ENCODE data around the gene KMT2E.

KMT2E gene

GRCh38 chr7:105131890-105132289 is 117.9 kb downstream of the KMT2E start:
- DNase-seq = no peak

GRCh38 chr7:105132335-105132734 is 118.3 kb downstream of the KMT2E start:
- DNase-seq = no peak

- DNase-seq = no peak
These were observed 118.8 kb downstream of the KMT2E start for GRCh38 chr7:105132835-105133234.

DNA sequence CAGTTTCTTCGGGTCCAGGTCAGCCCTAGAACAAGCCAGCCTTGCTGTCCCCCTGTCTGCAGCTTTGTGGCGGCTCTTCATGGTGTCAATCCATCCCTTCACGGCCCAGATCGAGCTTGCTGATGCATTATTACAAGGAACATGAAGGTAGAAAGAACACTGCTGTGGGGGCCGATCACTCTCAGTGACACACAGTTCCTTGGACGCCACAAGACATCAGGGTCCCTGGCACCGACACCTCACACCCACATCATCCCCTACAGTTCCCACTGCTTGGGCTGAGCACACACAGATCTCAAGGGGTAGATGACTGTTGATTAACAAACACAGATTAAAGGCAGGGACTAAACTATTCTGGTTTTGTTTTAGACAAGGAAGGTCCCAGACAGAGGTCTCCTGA is 119.4 kb downstream of the KMT2E start:
- DNase-seq = no peak

DNA sequence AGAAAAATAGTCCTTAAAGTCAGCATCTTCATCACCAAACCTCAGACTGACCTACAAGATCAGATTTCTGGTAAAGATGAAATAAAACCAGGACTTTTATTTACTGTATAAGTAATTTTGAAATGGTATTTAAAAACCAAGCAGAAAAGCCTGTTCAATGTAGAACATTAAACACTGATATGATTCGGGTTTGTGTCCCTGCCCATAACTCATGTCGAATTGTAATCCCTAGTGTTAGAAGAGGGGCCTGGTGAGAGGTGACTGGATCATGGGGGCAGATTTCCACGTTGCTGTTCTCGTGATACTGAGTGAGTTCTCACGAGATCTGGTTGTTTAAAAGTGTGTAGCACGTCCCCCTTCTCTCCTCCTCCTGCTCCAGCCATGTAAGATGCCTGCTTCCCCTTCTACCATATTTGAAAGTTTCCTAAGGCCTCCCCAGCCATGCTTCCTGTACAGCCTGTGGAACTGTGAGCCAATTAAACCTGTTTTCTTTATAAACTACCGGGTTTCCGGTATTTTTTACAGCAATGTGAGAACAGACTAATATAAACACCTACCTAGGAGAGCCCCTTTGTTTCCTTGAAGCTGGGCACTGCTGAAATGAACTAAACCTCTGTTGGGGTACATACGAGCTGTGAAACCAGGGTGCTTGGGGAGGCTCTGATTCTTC is 120.1 kb downstream of the KMT2E start:
- no peak for DNase-seq

DNA sequence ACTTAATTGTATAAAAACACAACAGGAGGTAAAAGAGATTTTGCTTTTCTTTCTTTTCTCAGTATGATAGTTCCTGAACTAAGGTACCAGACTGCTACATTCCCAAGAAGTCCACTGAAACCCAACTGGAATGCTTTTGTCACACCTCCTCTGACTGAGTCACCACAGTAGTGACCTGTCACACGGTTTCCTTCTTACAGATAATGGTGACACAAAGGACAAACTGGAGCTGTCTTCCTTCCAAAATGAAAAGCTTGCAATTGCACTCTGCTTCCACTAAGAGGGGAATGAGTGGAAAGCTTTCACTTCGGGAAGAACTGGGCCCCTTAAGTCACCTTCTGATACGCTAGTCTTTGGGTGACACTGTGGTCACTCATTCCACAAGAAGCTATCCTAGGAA is 122.2 kb downstream of the KMT2E start:
- no peak for DNase-seq

- DNase-seq = no peak
These were observed 123.9 kb downstream of the KMT2E start for GRCh38 chr7:105137898-105138297.

- DNase-seq = no peak
These were observed 125.4 kb downstream of the KMT2E start for GRCh38 chr7:105139381-105139780.

DNA sequence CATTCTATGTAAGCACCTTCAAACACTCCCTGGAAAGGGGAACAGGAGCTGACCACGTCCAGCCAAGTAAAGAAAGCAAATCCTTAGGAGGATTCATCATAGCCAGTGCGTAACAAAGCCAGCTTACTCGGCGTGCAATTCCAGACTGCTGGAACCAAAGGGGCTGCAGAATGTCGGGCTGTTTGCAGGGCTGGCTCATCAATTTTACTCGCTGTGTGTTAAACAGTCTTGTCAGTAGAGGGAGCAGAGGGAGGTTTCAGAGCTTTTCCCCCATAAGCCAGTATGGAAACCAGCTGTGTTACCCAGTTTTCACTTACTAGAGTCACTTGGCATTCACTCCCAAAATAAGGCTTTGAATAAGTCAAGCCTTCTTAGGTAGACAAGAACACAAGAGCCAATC is 127.1 kb downstream of the KMT2E start:
- no peak for DNase-seq

GRCh38 chr7:105149827-105150226 is 135.8 kb downstream of the KMT2E start:
- DNase-seq = no peak

DNA sequence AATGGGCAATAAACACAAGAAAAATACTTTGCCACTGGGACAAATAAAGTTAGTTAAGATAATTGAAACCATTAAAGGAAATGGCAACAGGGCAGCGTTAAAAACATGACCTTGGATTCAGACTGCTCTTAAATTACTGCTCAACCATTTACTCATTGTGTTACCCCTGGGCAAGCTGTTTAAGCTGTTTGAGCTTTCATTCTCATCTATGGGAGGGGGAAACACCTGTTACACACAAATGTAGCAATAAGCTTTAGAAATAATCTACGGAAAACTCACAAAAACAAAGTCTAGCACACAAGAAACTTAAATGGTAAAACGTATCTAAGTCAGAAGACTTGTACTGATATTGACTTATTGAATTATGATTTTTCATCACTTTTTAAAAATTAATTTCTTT is 137.1 kb downstream of the KMT2E start:
- DNase-seq = no peak

- no peak for DNase-seq
These were observed 139.5 kb downstream of the KMT2E start for GRCh38 chr7:105153531-105153930.

- no peak for DNase-seq
These were observed 140.1 kb downstream of the KMT2E start for GRCh38 chr7:105154084-105154483.

GRCh38 chr7:105156731-105157130 is 142.7 kb downstream of the KMT2E start:
- no peak for DNase-seq

DNA sequence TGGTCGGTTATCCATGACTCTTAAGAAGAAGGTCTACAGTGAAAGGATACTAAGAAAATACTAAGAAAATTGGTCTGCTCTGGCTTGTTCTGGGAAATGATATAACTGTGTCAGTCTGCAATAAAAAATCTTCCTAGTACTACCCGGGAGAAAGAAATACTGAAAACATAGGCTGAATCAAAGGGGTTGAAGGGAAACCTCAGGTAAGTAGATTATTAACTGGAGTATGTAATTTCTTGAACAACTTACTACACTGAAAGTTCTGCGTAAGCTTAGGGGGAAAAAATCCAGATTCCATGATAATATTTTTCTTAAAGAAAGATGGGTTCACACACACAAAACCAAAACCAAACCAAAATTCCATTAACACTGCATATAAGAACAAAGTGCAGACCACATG is 143.3 kb downstream of the KMT2E start:
- no peak for DNase-seq

DNA sequence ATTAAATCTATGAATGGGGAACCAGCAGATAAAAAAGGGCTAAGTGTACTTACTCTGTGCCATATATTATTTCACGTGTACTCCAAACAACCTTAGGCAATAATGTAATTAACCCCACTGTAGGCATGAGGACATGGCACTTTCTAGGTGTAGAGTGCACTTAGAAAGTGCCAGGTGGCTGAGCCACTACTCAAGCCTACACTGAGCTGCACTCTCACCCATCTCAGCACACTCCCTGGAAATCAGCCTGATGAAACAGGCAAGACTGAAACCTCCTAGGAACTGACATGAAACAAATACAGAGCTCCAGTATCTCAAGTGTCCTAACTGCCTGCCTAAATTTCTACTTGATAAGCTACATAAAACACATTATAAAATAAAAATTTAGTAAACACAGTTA is 147.4 kb downstream of the KMT2E start:
- no peak for DNase-seq

All from activated effector memory CD4-positive, alpha-beta T cell treated with anti-CD3 and anti-CD28 coated beads, Interleukin-2, amount 50 U/mL, for 16 hours (primary cell).